NCI-H2196 treated with DMSO at 0.1 percent for 48 hours (cell line): Measurements from ENCODE around the gene CNN1.
"Not testable (repeated sequence)": the region's sequence is repeated elsewhere in the genome, so short reads cannot be mapped to it uniquely, and the experiment has no call there.

Experiments
- DNase-seq: peaks from one replicate; lab custom pipeline; 2025; ENCODE audit not compliant: unreplicated experiment; lab: John Stamatoyannopoulos, UW

Gene CNN1

GRCh38 chr19:11598746-11599145 lies 60.1 kb downstream of the CNN1 start:
- DNase-seq: no peak

- DNase-seq: not testable (repeated sequence)
Measured at GRCh38 chr19:11599704-11600103, 61.1 kb downstream of the CNN1 start.
